Cardiac muscle cell (in vitro differentiated cells and primary cell): ENCODE data around the gene ZBTB12. TPM values are rescaled to one million over a fixed set of nuclear protein-coding genes. Genes with fewer than 3 reads are reported as not detected.
"Not testable (repeated sequence)": the region's sequence is repeated elsewhere in the genome, so short reads cannot be mapped to it uniquely, and the experiment has no call there.

Experiments used
- DNase-seq, 2 donors: peaks; one replicate each; pipeline versions ENCODE4 v3.0.0 to v3.0.0-alpha.2; 2010 to 2017; ENCODE audit warnings: low read depth in 1 of 2, low spot score in 1 of 2
- H3K27ac ChIP-seq: fragments of 200-600 bp; sonication (generic); 2 replicates; pipeline ENCODE4 v1.5.1; 2016
- H3K27me3 ChIP-seq: fragments of 200-600 bp; sonication (generic); 2 replicates; pipeline ENCODE4 v1.6.0; 2016; ENCODE audit warnings: control low read depth
- H3K36me3 ChIP-seq: fragments of 200-600 bp; sonication (generic); 2 replicates; pipeline ENCODE4 v1.5.1; 2016; ENCODE audit warnings: control low read depth
- H3K4me1 ChIP-seq: fragments of 200-600 bp; sonication (generic); 2 replicates; pipeline ENCODE4 v1.8.1; 2017; ENCODE audit warnings: low read depth, mild to moderate bottlenecking, mixed run types
- H3K4me3 ChIP-seq: fragments of 200-600 bp; sonication (generic); 2 replicates; pipeline ENCODE4 v1.5.1; 2016; ENCODE audit warnings: mild to moderate bottlenecking
- H3K9me3 ChIP-seq: fragments of 200-600 bp; sonication (generic); 2 replicates; pipeline ENCODE4 v1.5.1; 2017; ENCODE audit warnings: low read depth, mild to moderate bottlenecking, control low read depth
- CTCF ChIP-seq: IDR thresholded peaks from 2 replicates; pipeline ENCODE4 v1.5.1; 2012; ENCODE audit warnings: low read depth, mild to moderate bottlenecking, low read length
- polyA plus RNA-seq: library from polyadenylated mRNA; unstranded; fragments of >200 nt; fragmentation: Nextera tagmentation; extraction: Ambion mirVana; gene quantifications from 2 replicates; pipeline ENCODE4 v1.2.1, GENCODE V29; 2016
- total RNA-seq: library from RNA; depleted of rRNA; stranded (reverse); fragments of >200 nt; gene quantifications from 2 replicates; pipeline ENCODE4 v1.2.3, GENCODE V29; 2016

The ZBTB12 gene
- total and polyA plus RNA-seq, 2 experiments from 2014 or later: 32.0 TPM; not detected in 1

GRCh38 chr6:31869343-31869742, 32.5 kb downstream of the ZBTB12 start:
- H3K4me3 ChIP-seq: no peak overlapping the region
- no peak for TF ChIP-seq CTCF
- H3K27ac ChIP-seq: no peak overlapping the region
- no peaks in the 10 kb centered on the region for H3K36me3 ChIP-seq
- H3K4me1 ChIP-seq: no peaks in the 10 kb centered on the region
- H3K27me3 ChIP-seq: no peaks in the 10 kb centered on the region
- no peaks in the 10 kb centered on the region for H3K9me3 ChIP-seq
- no peak for DNase-seq

- H3K4me1 ChIP-seq, H3K27me3 ChIP-seq, H3K9me3 ChIP-seq, DNase-seq, H3K4me3 ChIP-seq, H3K27ac ChIP-seq, H3K36me3 ChIP-seq: not testable (repeated sequence)
Measured at GRCh38 chr6:31868658-31868971, 33.3 kb downstream of the ZBTB12 start.

GRCh38 chr6:31865205-31866118, 36.4 kb downstream of the ZBTB12 start:
- no peak overlapping the region for H3K4me3 ChIP-seq
- DNase-seq: peak; percentile 12 to 30
- H3K9me3 ChIP-seq: no peaks in the 10 kb centered on the region
- H3K27ac ChIP-seq: no peak overlapping the region
- TF ChIP-seq CTCF: no peak
- peaks cover 5% of the 10 kb centered on the region for H3K4me1 ChIP-seq
- H3K27me3 ChIP-seq: no peaks in the 10 kb centered on the region
- no peaks in the 10 kb centered on the region for H3K36me3 ChIP-seq

- TF ChIP-seq CTCF: no peak
- no peak for DNase-seq
- Histone ChIP-seq H3K4me3 (no peak overlapping the region), H3K27me3 (no peaks in the 10 kb centered on the region), H3K36me3 (no peaks in the 10 kb centered on the region), H3K9me3 (no peaks in the 10 kb centered on the region), H3K27ac (no peak overlapping the region), H3K4me1 (peaks cover 5% of the 10 kb centered on the region)
Measured at GRCh38 chr6:31864818-31865204, 37.1 kb downstream of the ZBTB12 start.

- not testable (repeated sequence) for H3K9me3 ChIP-seq, H3K36me3 ChIP-seq, H3K4me1 ChIP-seq, H3K27me3 ChIP-seq, DNase-seq
- peak overlapping the region; percentile 82 for H3K27ac ChIP-seq
- H3K4me3 ChIP-seq: peak overlapping the region; percentile 56
Measured at GRCh38 chr6:31864123-31864562, 37.7 kb downstream of the ZBTB12 start.

GRCh38 chr6:31862344-31863235, 39.3 kb downstream of the ZBTB12 start, which contains the start of gene NEU1:
NEU1 (minus strand) TSS chr6:31862821; CDS start chr6:31862776, 45 bp downstream.
- Histone ChIP-seq H3K9me3 (no peaks in the 10 kb centered on the region), H3K4me1 (peaks cover 5% of the 10 kb centered on the region), H3K27me3 (no peaks in the 10 kb centered on the region), H3K4me3 (peak within 1 kb of the TSS; percentile 80), H3K27ac (peak within 1 kb of the TSS; percentile 82), H3K36me3 (peaks cover 9% of the 10 kb centered on the region)
- no peak for TF ChIP-seq CTCF
- peak; percentile 100 for DNase-seq
